ENCODE results near the gene SDK2. TPM values are rescaled to one million over a fixed set of nuclear protein-coding genes. Genes with fewer than 3 reads are reported as not detected.

The SDK2 gene
- total and polyA plus RNA-seq, 2 of the 8 experiments (the other 6 are each of a cell fraction or from before 2014, with no cell fraction given): 3.9 to 4.1 TPM

- no peak for TF ChIP-seq CHD7 (IDR thresholded peaks at IDR 0.05; ENCODE audit: insufficient replicate concordance, low read length)
- no peak for TF ChIP-seq JUND (IDR thresholded peaks at IDR 0.05; ENCODE audit: low read length)
Measured at GRCh38 chr17:73584987-73585386, 59.3 kb downstream of the SDK2 start (continued).
